Fibroblast of skin of right biceps (primary cell): ENCODE data around the gene NUTM2D.
"Not testable (repeated sequence)": the region's sequence is repeated elsewhere in the genome, so short reads cannot be mapped to it uniquely, and the experiment has no call there.

Source experiments
- DNase-seq: peaks from one replicate; pipeline ENCODE4 v3.0.0-alpha.2; 2013

The NUTM2D gene

DNA sequence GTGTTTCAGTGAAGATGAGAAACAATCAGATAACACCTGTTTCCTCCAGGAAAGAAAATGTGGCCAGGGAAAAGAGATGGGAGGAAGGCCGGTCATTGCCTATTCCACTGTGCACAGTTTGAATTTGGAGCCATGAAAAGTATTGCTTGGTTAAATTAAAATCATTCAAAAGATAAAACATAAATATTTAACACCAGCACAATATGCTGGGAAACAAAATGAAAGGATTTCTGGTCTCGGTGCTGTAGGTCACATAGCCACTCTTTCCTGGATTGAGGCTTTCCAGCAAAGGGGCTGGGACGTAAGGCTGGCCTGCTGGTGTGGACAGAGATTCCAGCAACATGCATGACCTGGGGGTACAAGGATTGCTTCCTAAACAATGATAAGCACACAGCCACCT lies at the start of gene NUTM2D:
NUTM2D (plus strand) TSS at position 301 of the 400 bp plus-strand sequence. CDS start 522 bp downstream, outside the sequence.
- not testable (repeated sequence) for DNase-seq

GRCh38 chr10:87308702-87309101 lies 48.8 kb upstream of the NUTM2D start:
- not testable (repeated sequence) for DNase-seq

DNA sequence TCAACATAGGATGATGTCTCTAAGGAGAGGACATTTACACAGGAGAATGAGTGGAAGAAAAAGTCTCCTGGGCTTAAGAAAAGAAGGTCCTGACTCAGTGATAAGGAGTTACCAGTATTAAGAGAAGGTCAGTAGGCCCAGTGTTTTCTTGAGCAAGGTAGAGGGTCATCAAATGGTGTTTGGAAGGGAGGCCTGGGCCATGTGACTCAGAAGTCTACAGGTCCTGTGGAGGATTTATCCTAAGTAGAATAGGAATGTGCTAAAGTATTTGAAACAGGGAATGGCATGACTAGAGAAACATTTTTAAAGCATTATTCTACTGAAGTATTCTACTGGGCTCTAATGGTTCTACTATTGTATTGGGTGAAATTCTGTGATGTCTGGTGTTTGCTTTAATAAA lies 47.9 kb upstream of the NUTM2D start:
- DNase-seq = not testable (repeated sequence)

DNA sequence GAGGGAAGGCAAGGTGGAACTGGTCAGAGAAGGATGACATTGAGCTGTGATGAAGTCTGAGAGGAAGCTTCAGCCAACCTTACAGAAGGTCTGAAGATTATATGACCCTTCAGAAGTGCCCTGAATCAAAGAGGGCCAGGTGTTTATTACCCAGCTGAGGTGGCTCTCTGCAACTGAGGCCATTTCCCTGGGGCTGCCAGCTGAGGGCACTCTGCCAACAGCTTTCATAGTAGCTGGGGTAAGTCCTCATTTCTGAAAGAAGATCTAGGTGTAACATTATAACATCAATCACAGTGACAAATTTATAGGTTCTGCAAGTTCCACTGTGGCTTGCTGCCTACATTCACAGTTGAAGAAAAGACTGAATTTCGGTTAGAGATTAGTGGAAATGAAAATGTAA lies 46.0 kb upstream of the NUTM2D start:
- DNase-seq = not testable (repeated sequence)

DNA sequence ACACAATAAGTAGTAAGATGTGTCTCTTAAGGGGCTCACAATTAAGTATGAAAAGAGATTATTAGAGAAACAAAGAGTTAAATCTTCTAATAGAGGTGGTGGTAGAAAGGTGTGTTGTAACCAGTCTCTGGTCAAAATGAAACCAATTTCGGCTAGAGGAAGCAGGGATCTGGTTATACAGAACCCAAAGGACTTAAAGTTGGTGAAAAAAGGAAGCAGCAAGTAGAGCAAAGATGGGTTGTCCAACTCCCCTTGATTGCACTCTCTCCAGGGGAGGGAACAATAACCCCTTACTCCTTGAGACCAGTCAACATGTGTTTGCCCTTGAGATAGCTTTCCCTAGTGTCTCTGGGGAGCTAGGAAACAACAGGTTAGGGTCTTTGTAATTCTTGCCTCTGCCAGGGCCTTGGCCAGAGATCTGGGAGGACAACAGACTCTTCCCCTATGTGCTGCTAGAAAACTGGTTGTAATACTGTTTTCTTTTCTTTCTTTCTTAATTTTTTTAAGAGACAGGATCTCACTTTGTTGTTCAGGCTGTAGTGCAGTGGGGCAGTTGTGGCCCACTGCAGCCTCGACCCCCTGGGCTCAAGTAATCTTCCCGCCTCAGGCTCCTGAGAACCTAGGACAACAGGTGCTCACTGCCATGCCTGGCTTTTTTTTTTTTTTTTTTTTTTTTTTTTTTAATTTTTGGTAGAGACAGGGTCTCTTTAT lies 43.7 kb upstream of the NUTM2D start:
- not testable (repeated sequence) for DNase-seq

DNA sequence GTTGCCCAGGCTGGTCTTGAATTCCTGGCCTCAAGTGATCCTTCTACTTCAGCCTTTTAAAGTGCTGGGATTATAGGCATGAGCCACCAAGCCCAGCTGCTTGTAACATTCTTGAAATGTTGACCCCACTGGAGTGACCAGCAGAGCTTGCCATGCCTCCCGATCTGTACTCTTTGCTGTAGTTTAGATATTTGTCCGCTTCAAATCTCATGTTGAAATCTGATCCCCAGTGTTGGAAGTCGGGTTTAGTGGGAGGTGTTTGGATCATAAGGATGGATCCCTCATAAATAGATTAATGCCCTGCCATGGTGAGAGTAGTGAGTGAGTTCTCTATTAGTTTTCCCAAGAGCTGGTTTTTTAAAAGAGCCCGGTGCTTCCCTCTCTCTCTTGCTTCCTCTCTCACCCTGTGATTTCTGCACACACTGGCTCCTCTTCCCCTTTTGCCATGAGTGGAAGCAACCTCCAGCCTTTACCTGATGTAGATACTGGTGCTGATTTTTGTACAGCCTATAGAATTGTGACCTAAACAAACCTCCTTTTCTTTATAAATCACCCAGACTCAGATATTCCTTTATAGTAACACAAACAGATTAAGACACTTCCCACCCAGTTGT lies 43.1 kb upstream of the NUTM2D start:
- DNase-seq = not testable (repeated sequence)

GRCh38 chr10:87321505-87321904 lies 36.0 kb upstream of the NUTM2D start:
- DNase-seq = not testable (repeated sequence)

DNA sequence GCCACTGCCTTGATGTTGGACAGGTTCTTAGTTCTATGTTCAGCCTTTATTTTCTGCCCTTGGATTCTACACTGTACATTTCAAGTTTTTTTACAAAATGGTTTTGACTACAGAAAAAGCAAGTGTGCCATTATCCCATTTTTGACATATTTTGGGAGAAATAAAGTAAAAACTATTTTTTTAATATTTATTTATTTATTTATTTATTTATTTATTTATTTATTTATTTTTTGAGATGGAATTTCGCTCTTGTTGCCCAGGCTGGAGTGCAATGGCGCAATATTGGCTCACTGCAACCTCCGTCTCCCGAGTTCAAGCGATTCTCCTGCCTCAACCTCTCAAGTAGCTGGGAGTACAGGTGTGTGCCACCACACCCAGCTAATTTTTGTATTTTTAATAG lies 33.0 kb upstream of the NUTM2D start:
- DNase-seq = not testable (repeated sequence)

DNA sequence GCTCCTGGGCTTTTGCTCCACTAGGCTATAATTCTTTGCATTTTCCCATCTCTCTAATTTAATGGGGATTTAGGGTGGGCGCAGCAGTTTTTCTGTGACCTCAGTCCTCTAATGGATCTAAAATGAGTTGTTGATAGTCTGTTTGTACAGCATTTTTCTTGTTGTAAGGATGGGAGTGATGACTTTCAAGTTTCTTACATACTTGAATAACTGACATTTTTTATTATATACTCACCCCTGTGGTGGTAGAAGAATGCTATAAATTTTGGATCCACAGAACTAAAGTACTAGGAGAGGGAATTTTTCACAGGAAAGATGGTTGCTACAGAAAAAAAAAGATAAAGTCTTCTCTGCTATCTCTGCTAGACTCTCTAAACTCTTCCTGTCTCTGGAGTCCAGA lies 29.6 kb upstream of the NUTM2D start:
- DNase-seq = peak; percentile 77

DNA sequence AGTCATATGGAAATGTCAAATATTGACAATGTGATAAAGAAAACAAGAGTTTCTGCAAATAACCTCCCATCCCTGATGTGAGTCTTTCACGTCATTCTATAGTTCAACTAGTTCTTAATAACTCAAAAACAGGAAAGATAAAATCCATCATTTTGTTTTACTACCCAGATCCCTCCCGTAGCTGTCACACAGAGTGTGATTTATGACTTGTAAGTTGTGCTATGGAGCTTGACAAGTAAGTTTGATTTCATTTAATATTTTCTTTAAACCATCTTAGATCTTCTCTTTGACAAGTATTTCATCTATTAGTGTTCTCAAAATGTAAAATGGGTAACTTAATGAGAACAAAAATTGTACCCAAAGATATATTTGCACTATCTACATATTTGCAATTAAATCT lies 28.4 kb upstream of the NUTM2D start:
- not testable (repeated sequence) for DNase-seq

DNA sequence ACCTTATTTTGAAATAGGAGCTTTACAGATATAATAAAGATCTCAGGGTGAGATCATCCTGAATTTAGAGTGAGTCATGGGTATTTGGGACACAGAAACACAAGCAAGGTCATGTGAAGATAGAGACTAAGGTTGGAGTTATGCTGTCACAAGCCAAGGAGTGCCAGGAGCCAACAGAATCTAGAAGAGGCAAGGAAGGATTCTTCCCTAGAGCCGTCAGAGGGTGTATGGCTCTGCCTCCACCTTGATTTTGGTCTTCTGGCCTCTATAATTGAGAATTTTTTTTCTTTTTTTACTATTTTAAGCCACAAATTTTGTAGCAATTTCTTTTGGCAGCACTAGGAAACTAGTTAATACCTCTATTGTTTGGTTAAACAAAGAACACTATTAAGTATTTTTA lies 24.9 kb upstream of the NUTM2D start:
- not testable (repeated sequence) for DNase-seq

- DNase-seq = peak; percentile 15
These were observed 17.1 kb upstream of the NUTM2D start for GRCh38 chr10:87340411-87340810.

GRCh38 chr10:87341546-87342142 lies 15.9 kb upstream of the NUTM2D start:
- not testable (repeated sequence) for DNase-seq

DNA sequence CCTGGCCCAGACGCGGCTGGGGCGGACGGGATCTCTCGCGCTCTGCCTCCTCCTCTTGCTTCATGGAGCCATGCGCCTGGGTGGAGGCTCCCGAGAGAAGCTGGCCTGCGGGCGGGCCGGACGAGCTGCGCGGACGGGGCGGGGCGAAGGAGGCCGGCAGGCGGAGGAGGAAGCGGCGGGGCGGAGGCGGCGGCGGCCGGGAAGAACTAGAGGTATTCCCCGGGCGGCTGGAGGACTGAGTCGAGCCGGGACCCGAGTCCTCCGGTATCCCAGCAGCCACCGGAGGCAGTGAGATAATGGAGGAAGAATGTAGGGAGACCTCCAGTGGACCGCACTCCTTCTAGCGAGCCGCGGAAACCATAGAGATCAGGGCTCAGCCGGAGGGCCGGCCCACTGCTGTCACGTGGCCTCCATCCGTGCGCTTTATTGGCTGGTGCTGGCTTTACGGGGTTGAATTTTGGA lies 15.3 kb upstream of the NUTM2D start:
- peak; percentile 95 for DNase-seq

GRCh38 chr10:87342711-87343258 lies 14.8 kb upstream of the NUTM2D start:
- peak; percentile 78 for DNase-seq

DNA sequence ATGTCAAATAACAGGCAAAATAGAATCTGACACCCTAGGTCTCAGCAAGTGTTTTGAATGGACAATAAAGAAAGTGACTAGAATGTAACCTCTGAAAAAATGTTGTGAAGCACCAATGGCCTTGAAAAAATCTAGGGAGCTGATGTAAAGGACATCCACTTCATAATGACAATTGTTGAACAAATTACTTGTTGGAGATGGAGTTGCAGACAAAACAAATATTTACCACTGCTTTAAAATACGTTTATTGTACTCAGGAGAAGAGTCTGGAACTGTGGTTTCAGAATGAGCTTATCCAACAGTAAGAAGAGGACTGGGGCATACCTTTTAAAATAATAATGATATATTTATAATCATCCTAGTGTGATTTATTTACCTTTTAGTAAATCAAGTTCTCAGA lies 11.8 kb upstream of the NUTM2D start:
- not testable (repeated sequence) for DNase-seq

DNA sequence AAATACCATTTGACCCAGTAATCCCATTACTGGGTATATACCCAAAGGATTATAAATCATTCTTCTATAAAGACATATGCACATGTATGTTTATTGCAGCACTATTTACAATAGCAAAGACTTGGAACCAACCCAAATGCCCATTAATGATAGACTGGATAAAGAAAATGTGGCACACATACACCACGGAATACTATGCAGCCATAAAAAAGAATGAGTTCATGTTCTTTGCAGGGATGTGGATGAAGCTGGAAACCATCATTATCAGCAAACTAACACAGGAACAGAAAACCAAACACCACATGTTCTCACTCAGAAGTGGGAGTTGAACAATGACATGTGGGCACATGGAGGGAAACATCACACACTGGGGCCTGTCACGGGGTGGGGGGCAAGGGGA lies 7.4 kb upstream of the NUTM2D start:
- not testable (repeated sequence) for DNase-seq

DNA sequence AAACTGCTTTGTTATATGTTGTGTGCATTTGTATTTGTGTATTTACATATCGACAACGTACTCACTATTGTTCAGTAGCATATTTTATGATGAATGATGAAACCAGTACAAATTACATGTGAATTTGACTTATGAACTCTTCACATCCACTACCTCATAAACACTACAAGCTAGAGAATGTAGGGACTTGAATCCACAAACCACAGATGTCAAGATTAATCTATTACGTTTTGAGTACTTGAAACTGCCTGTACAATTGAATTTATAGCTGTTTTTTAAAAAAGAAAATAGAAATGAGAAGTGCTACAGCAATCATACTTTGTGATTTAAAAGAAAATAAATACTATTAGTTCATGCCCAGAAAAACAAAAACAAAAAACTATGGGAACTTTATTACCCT lies 4.7 kb upstream of the NUTM2D start:
- not testable (repeated sequence) for DNase-seq

GRCh38 chr10:87355110-87355509 lies 2.4 kb upstream of the NUTM2D start:
- not testable (repeated sequence) for DNase-seq

GRCh38 chr10:87358159-87358558 lies 615 bp downstream of the NUTM2D start:
- DNase-seq = not testable (repeated sequence)

- DNase-seq = not testable (repeated sequence)
These were observed 12.1 kb downstream of the NUTM2D start for GRCh38 chr10:87369514-87370112.

- DNase-seq = peak; percentile 37
These were observed 16.5 kb downstream of the NUTM2D start for GRCh38 chr10:87374091-87374490.

- not testable (repeated sequence) for DNase-seq
These were observed 21.6 kb downstream of the NUTM2D start for GRCh38 chr10:87379115-87379514.
